Effector CD8-positive, alpha-beta T cell (primary cell): ENCODE results near the gene TRPM2.

Experiments
- DNase-seq: peaks from one replicate; lab custom pipeline; 2025; lab: John Stamatoyannopoulos, UW
- total RNA-seq, 4 experiments: gene quantifications; one replicate each; lab custom pipeline; 2026; lab: John Stamatoyannopoulos, UW

The TRPM2 gene
- total RNA-seq: 1.1 to 33.4 (median 10.4) reads per million in 4 experiments

- DNase-seq: no peak
Measured at GRCh38 chr21:44353191-44353970, at the start of gene TRPM2. Gene TRPM2, plus strand, starts transcription at chr21:44353621. Its CDS starts 80 bp downstream, at chr21:44353701.

- DNase-seq: no peak
Measured at GRCh38 chr21:44304011-44304616, 49.3 kb upstream of the TRPM2 start.

- DNase-seq: peak; percentile 16
Measured at GRCh38 chr21:44304877-44305293, 48.5 kb upstream of the TRPM2 start.

- DNase-seq: no peak
Measured at GRCh38 chr21:44305691-44306090, 47.7 kb upstream of the TRPM2 start.

- DNase-seq: no peak
Measured at GRCh38 chr21:44306936-44307704, 46.3 kb upstream of the TRPM2 start.

GRCh38 chr21:44310628-44311507 lies 42.6 kb upstream of the TRPM2 start:
- no peak for DNase-seq

- DNase-seq: no peak
Measured at GRCh38 chr21:44312089-44312488, 41.3 kb upstream of the TRPM2 start.

GRCh38 chr21:44312716-44313115 lies 40.7 kb upstream of the TRPM2 start:
- DNase-seq: no peak

- no peak for DNase-seq
Measured at GRCh38 chr21:44313451-44313850, 40.0 kb upstream of the TRPM2 start.

GRCh38 chr21:44314128-44314527 lies 39.3 kb upstream of the TRPM2 start:
- no peak for DNase-seq

GRCh38 chr21:44314561-44314960 lies 38.9 kb upstream of the TRPM2 start:
- DNase-seq: no peak

- DNase-seq: no peak
Measured at GRCh38 chr21:44315691-44316203, 37.7 kb upstream of the TRPM2 start.

- no peak for DNase-seq
Measured at GRCh38 chr21:44316277-44316900, 37.0 kb upstream of the TRPM2 start.

GRCh38 chr21:44317241-44317782 lies 36.1 kb upstream of the TRPM2 start:
- DNase-seq: no peak

GRCh38 chr21:44317871-44318270 lies 35.5 kb upstream of the TRPM2 start:
- no peak for DNase-seq

- no peak for DNase-seq
Measured at GRCh38 chr21:44318489-44319285, 34.7 kb upstream of the TRPM2 start.

GRCh38 chr21:44319407-44320065 lies 33.9 kb upstream of the TRPM2 start:
- no peak for DNase-seq

- DNase-seq: no peak
Measured at GRCh38 chr21:44320847-44321246, 32.6 kb upstream of the TRPM2 start.

GRCh38 chr21:44321846-44322450 lies 31.5 kb upstream of the TRPM2 start:
- no peak for DNase-seq
